GM15510 (cell line): ENCODE results near the gene SERPINB7.

Source experiments
- POLR2A ChIP-seq: IDR thresholded peaks from 3 replicates; pipeline ENCODE4 v1.6.1; 2011; ENCODE audit warnings: borderline replicate concordance; ENCODE audit not compliant: insufficient read length; ENCODE audit errors: extremely low read depth

The SERPINB7 gene, protein sequence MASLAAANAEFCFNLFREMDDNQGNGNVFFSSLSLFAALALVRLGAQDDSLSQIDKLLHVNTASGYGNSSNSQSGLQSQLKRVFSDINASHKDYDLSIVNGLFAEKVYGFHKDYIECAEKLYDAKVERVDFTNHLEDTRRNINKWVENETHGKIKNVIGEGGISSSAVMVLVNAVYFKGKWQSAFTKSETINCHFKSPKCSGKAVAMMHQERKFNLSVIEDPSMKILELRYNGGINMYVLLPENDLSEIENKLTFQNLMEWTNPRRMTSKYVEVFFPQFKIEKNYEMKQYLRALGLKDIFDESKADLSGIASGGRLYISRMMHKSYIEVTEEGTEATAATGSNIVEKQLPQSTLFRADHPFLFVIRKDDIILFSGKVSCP

DNA sequence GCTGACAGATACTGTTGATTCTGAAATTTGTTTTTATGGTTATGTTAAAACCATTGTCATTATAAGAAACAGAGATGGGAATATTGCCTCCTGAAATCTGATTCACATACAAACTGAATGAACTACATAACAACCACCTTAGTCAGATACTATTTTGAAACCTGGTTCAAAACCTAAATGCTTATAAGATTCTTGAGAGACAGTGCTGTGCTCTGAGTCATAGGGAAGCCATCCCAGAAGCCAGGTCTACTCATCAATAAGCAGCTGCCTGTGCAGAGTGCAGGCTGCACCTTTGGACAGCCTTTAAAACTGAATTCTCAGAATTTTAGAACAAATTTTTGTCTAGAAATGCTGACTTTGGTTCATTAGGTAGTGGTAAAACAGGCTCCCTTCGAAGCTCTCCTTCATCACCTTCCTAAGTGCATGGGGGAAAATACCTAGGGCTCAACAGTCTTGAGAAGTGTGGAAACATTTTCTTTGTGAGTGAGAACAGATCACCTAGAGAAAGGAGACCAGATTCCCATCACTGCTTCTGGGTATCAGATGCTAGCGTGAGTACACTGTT is at the start of gene SERPINB7:
Gene SERPINB7 (plus strand): TSS at position 253 of the 565 bp plus-strand sequence. CDS start 6,955 bp downstream, outside the sequence.
- no peak for TF ChIP-seq POLR2A

DNA sequence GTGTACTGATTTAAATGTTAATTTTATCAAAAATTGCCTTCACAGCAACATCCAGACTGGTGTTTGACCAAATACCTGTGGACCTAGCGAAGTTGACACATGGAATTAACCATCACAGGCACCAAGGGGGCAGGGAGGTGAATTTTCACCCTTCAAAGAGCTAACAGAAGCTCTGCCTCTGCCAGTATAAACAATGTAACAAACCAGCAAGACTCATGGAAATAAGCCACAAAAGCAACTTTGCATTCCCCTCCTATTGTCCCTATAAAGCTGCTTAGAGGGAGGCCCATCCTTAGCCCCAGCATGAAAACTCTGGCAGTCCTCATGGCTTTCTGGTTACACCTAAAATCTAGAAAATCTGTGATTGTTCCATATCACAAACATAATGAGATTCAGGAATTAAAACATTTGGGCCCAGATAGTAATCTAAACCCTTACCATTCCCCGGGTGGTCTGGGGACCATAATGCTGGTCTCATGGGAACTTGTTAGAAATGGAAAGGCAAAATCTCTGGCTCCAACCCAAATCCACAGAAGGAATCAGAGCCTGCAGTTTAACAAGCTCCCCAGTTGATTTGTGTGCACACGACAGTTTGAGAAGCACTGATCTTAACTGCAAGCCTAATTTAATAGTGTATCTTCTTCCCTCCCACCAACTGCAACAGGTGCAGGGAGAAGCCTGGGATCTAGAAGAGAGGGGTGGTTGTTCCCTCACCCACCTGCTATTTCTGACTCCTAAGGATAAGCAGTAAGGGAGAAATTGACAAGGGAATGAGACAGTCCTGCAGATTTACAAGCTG is 49.3 kb upstream of the SERPINB7 start:
- TF ChIP-seq POLR2A, result no peak

DNA sequence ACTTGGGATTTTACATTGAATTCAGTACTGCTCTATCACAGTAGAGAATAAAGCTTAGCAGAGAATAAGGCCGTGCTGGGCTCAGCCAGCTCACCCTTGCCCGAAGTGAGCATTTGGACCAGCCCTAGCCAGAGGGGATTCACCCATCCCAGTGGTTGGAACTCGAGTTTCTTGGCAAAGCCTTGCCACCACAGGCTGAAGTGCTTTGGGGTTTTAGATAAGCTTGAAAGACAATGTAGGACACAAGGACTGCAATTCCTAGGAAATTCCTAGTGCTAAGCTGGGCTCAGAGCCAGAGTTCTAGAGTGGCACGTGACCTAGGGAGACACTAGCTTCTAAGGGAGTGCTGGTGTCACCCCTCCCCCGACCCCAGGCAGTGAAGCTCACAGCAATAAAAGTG is 44.4 kb upstream of the SERPINB7 start:
- no peak for TF ChIP-seq POLR2A

DNA sequence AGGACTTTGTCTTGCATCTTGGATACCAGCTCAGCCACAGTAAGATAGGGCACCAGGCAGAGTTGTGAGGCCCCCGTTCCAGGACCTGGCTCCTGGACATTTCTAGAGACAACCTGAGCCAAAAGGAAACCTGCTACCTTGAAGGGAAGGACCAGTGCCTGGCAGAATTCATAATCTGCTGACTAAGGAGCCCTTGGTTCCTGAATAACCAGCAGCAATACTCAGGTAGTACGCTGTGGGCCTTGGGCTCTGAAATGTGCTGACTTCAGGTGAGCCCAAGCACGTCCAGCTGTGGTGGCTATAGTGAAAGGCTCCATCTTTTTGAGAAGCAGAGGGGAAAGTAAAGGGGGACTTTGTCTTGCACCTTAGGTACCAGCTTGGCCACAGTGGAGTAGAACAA is 44.0 kb upstream of the SERPINB7 start:
- TF ChIP-seq POLR2A, result no peak

DNA sequence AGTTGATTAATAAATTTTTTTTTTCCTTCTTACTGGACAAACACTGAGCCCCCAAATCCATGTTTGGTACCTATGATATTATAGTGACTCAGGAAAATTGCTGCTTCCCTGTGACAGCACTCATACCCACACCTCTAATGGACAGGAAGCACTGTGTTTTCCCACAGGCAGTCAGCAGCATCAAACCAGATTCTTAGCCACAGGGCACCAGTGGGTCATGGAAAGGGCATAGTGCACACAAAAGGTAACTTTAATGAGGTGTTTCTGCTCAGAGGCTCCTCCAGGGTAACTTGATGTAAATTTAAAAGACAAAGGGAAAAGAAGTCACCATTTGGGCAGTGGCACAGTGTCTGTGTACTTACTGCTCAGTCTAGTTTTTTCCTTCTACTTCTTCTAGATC is 38.3 kb upstream of the SERPINB7 start:
- no peak for TF ChIP-seq POLR2A

DNA sequence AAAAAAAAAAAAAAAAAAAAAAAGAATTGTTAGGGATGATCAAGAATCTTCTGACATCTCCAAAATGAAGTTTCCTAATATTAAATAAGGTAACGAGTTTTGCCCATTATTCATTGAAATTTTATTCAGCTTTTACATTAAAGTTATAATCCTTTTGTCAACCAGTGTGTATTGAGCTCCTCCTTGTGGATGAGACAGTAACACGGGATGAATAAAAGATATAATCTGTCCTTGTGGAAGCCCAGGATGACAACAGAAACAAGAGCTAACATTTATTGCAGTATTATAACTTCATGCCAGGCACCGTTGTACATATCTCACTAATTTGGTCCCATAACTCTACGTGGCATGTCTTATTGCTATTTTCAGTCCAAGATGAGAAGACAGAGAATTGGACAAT is 33.4 kb upstream of the SERPINB7 start:
- TF ChIP-seq POLR2A, result no peak

DNA sequence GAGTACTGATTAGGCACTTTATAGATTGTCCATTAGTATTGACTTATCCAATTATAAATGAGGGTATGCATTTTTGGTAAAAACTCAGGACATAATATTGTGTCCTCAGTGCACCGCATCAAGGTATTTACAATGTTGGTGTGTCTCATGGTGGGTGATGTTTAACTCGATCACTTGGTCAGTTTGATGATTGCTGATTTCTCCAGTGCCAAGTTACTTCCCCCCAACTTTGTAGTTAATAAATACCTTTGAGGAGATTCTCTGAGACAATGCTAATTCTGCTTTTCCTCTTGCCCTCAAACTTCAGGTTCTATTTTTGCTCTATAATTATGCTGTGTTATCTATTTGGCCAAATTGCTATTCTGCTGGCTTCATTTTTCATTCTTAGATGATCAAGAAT is 28.2 kb upstream of the SERPINB7 start:
- no peak for TF ChIP-seq POLR2A

DNA sequence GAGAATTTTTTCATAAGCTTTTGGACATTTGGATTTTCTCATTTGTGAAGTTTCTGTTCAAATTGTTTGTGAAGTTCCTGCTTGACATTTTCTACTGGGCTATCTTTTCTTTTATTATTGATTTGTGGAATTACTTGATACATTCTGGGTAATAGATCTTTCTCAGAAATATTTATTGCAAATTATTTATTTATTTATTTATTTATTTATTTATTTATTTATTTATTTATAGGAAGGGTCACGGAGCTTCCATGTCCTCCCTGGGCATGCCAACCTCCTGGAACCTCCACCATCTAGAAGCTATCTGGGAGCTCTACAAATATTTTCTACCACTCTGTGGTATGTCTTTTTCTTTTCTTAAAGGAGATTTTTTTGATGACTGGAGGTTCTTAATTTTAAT is 25.7 kb upstream of the SERPINB7 start:
- TF ChIP-seq POLR2A, result no peak

DNA sequence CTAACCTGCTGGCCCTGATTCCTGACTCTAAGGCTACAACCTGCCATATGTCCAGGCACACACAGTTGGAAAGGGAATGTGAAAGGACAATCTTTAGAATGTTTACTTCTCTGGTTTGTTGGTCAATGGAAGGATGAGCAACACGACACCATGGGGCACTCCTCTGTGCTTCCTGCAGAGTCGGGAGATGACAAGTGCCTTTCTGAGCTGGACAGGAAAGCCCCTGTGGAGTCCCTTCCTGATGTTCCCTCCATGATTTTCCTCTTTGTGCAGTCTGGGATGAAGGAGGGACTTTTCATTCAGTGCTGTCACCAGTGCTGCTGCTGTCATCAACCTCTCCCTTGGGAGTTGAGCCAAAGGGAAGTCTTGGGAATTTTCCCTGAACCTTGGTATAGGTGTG is 22.6 kb upstream of the SERPINB7 start:
- TF ChIP-seq POLR2A, result no peak

DNA sequence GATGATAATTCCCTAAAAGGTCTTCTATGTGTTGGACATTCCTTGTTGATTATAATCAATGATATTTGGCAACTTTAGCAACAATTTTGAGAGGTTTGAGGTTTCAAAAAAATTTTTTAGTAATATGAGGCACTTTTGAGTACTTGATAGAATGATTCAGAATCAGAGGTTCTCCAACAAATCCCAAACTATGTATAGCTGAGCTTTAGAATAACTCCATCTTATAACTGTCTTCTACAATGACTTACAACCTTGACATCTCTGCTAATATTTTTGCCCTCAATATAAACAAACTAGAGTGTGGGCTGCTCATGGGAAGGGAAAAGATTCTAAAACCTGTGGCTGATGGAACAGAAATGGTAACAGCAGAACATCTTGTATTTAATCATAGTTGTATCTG is 21.5 kb upstream of the SERPINB7 start:
- TF ChIP-seq POLR2A, result no peak

DNA sequence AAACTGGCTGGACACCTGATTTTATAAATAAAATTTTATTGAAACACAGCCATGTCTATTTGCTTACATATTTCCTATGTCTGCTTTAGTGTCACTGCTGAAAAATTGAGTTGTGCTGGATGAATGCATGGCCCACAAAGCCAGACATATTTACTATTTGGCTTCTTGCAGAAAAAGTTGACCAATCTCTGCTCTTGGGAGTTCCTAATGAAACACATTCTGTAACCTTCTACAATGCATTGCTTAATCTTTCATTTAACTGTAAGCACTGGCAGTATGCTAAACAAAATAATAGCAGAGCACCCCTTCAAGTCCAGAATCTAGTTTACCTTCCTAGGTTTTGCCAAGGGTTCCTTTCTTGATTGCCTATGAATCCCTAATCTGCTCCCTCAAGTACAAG is 17.7 kb upstream of the SERPINB7 start:
- TF ChIP-seq POLR2A, result no peak

DNA sequence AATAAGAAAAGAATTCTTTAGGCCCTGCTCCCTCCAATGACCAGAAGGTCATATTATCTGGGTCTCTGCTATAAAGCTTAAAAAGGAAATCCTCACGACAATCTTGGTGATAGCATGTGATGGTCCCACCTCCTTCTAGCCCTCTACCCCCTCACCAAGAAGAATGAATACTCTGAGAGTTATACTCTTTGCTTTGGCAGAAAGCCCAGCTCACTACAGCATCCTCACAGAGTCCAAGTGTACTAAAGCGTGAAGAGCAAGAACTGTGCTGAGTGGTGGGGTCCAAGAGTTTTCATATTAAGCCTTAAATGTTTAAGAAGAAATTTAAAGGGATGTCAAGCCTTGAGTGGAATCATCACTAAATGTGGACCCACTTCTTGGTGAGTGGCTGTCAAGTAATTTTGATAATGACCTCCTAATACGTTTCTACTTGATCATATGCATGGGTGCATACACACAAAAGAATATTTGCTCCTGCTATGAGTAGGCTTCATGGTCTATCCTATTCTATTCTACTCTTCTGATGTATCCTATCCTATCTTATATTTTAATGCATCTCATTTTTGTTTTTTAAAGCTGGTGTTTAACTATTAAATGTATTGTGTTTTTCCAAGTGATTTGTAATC is 16.5 kb upstream of the SERPINB7 start:
- TF ChIP-seq POLR2A, result no peak

DNA sequence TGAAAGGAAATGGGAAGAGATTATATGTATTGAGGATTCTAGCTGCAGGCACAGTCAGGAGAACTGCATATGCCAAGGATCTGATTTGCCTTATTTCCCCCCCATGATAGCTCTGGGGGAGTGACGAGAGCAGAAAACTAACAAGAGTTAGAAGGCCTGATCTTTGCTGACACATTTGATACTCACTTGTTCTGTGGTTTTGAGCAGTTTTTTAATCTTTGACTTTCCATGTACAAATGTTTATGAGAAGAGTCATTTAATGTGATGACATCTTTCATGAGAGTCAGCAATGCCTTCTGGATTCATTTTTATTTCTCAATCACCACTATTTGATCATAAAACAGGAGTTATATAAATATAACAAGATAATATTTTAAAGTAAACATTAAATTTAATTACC is 12.7 kb upstream of the SERPINB7 start:
- TF ChIP-seq POLR2A, result no peak

DNA sequence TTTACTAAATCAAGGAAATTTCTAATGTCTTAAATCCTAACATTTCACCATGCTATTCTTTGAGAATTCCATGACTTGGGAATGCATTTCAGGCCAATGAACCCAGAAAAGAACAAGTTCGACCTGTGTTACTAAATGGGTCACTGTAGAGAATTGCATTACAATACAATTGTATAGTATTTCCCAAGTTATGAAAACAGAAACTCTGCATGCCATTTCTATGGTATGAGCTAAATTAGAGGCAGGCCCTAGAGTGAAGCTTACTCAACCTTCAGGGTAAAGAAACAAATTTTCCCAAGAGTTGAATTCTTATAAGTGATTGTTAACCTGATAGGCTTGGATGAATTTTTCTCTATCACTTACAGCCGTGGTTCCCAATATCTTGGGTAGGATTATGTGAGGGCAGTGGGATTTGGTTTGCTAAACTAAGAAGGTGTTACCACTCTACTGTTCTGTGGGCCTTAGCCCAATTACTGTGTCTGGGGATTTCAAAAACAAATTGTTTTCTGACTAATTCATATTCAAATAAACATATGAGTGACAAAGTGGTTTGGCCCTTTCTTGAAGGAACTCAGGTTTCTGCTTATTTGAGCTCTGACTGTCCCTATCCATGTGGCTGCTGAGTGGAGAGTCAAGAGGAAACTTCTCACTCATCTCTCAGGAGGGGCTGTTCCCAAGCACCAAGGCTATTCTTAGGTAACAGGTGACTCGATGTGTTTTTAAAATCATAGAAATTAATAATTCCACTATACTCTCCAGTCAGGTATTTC is 11.2 kb upstream of the SERPINB7 start:
- no peak for TF ChIP-seq POLR2A

DNA sequence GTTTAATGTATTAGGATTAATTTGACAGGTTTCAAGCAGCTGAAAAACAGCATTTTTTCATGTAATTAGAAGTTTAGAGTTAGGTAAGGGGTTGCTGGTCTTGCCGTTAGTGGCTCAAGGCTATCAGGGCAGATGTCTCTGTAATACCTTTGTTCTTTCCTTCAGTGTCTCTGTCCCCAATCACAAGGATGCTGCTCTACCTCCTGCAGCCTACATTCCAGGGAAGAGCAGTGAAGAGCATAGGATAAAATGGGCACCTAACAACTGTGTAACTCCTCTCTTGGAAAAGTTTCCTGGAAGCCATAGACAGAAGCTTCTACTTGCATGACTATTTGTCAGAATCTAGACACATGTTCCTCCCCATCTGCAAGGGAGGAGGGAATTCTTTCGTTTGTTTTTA is 9.4 kb upstream of the SERPINB7 start:
- no peak for TF ChIP-seq POLR2A

DNA sequence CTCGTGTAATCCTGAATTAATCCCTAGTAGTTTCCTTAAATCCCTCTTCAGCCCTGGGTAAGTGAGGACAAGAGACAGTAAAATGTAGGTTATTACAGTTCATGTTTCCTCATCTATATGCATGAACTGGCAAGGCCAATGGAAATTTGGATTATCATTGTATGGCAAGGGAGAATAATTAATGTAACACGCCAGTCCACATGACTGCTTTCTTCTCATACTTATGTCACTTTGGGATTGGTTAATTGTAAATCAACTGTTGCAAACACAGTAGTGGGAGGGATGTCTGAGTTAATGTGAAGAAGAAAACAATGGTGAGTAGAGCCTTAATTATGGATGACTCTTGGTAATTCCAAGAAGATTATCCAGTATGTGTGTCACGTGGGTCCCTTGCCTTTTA is 1.7 kb upstream of the SERPINB7 start:
- no peak for TF ChIP-seq POLR2A

DNA sequence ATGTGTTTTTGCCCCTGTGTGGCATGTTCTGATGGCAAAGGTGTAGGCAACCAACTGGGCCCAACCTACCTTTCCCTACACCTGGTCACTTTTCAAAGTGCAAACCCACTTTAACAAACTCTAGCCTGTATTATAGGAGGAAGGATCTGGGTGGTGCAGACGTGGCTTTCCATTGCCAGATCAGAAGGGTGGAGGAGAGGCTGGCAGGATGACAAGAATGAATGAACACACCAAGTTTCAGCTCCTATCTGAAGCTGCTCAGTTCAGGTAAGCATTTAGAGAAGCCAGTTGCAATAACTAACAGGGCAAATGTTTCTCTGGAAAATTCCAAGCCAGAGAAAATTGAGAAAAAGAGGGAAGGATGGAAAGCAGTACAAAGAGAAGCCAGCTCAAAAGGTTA is 707 bp upstream of the SERPINB7 start:
- no peak for TF ChIP-seq POLR2A
